Activated naive CD4-positive, alpha-beta T cell treated with anti-CD3 and anti-CD28 coated beads for 36 hours (primary cell): Measurements from ENCODE around the gene MEGF10. TPM values are rescaled to one million over a fixed set of nuclear protein-coding genes. Genes with fewer than 3 reads are reported as not detected.
"Not testable (repeated sequence)": the region's sequence is repeated elsewhere in the genome, so short reads cannot be mapped to it uniquely, and the experiment has no call there.

Experiments
- CTCF ChIA-PET: fragments of 350-600 bp; sonication (Branson Sonifier 250); formaldehyde crosslinking; loops from one replicate; lab custom pipeline; 2021; ENCODE audit warnings: antibody characterized with exemption; lab: Charles Lee
- DNase-seq: peaks from one replicate; pipeline ENCODE4 v3.0.0-alpha.2; 2020
- H3K27ac Mint-ChIP-seq: one replicate; pipeline ENCODE4 v1.8.0; 2021; ENCODE audit warnings: mild to moderate bottlenecking, mixed read lengths
- H3K27me3 Mint-ChIP-seq: one replicate; pipeline ENCODE4 v1.8.0; 2021; ENCODE audit warnings: low read depth, mixed read lengths
- H3K36me3 Mint-ChIP-seq: one replicate; pipeline ENCODE4 v1.8.0; 2021; ENCODE audit warnings: low read depth, mixed read lengths
- H3K4me1 Mint-ChIP-seq: one replicate; pipeline ENCODE4 v1.8.0; 2021; ENCODE audit warnings: low read depth, mixed read lengths
- H3K4me3 Mint-ChIP-seq: one replicate; pipeline ENCODE4 v1.8.0; 2021; ENCODE audit warnings: mild to moderate bottlenecking, moderate library complexity, mixed read lengths
- H3K9me3 Mint-ChIP-seq: one replicate; pipeline ENCODE4 v1.8.0; 2021; ENCODE audit warnings: mixed read lengths
- intact Hi-C: fragments of 100-400 bp; cut with micrococcal nuclease; formaldehyde crosslinking; loops from one replicate; pipeline ENCODE4 v1.15.1; 2023
- total RNA-seq, 2 experiments: library from RNA; stranded (reverse); gene quantifications; one replicate each; pipeline ENCODE4 v1.2.3, GENCODE V29; 2021

Gene MEGF10
- total RNA-seq, 2 experiments from 2014 or later: not detected

- no peak overlapping the region for H3K4me3 Mint-ChIP-seq
- peaks cover 47% of the 10 kb centered on the region for H3K27me3 Mint-ChIP-seq
- CTCF ChIA-PET: interaction anchor here (0.7 to 1.7 kb wide), 3 partner anchors 24 to 26 kb away, joined by 3 to 5 read pairs (median 4); no protein-coding TSS in a partner anchor
- peaks cover 3% of the 10 kb centered on the region for H3K9me3 Mint-ChIP-seq
- H3K27ac Mint-ChIP-seq: no peak overlapping the region
- no peak for DNase-seq
- intact Hi-C loops: no loop called here
- H3K4me1 Mint-ChIP-seq: peaks cover 13% of the 10 kb centered on the region
- H3K36me3 Mint-ChIP-seq: no peaks in the 10 kb centered on the region
Measured at GRCh38 chr5:127288676-127289075, 1.9 kb upstream of the MEGF10 start.

- H3K36me3 Mint-ChIP-seq: no peaks in the 10 kb centered on the region
- no peak overlapping the region for H3K27ac Mint-ChIP-seq
- peaks cover 3% of the 10 kb centered on the region for H3K9me3 Mint-ChIP-seq
- intact Hi-C loops: loop anchor here (1.0 to 5.0 kb wide), 4 partner anchors 23 to 911 kb away; no protein-coding TSS in a partner anchor
- peaks cover 46% of the 10 kb centered on the region for H3K27me3 Mint-ChIP-seq
- peaks cover 13% of the 10 kb centered on the region for H3K4me1 Mint-ChIP-seq
- DNase-seq: no peak
- CTCF ChIA-PET: interaction anchor here (2.4 kb wide), 1 partner anchor 202 kb away, joined by 8 read pairs; no protein-coding TSS in a partner anchor
- no peak overlapping the region for H3K4me3 Mint-ChIP-seq
Measured at GRCh38 chr5:127290946-127291693, 524 bp downstream of the MEGF10 start.

- Mint-ChIP-seq H3K4me1 (peaks cover 13% of the 10 kb centered on the region), H3K9me3 (peaks cover 3% of the 10 kb centered on the region), H3K4me3 (no peak overlapping the region), H3K27ac (no peak overlapping the region), H3K27me3 (peaks cover 47% of the 10 kb centered on the region), H3K36me3 (no peaks in the 10 kb centered on the region)
- DNase-seq: no peak
- CTCF ChIA-PET: interaction anchor here (0.8 to 2.4 kb wide), 3 partner anchors 21 to 411 kb away, joined by 3 to 8 read pairs (median 8); no protein-coding TSS in a partner anchor
- intact Hi-C loops: loop anchor here (5.0 kb wide), 2 partner anchors 150 to 910 kb away; no protein-coding TSS in a partner anchor
Measured at GRCh38 chr5:127292030-127292735, 1.6 kb downstream of the MEGF10 start.

GRCh38 chr5:127293373-127293772 lies 2.8 kb downstream of the MEGF10 start:
- DNase-seq: no peak
- no peak overlapping the region for H3K27ac Mint-ChIP-seq
- no peaks in the 10 kb centered on the region for H3K36me3 Mint-ChIP-seq
- H3K9me3 Mint-ChIP-seq: peaks cover 3% of the 10 kb centered on the region
- intact Hi-C loops: loop anchor here (5.0 kb wide), 2 partner anchors 149 to 909 kb away; no protein-coding TSS in a partner anchor
- peaks cover 54% of the 10 kb centered on the region for H3K27me3 Mint-ChIP-seq
- CTCF ChIA-PET: interaction anchor here (2.1 kb wide), 1 partner anchor 20 kb away, joined by 8 read pairs; no protein-coding TSS in a partner anchor
- peaks cover 13% of the 10 kb centered on the region for H3K4me1 Mint-ChIP-seq
- no peak overlapping the region for H3K4me3 Mint-ChIP-seq

- no peak for DNase-seq
- Mint-ChIP-seq H3K27me3 (peaks cover 49% of the 10 kb centered on the region), H3K4me1 (peaks cover 13% of the 10 kb centered on the region), H3K9me3 (no peaks in the 10 kb centered on the region), H3K4me3 (no peak overlapping the region), H3K36me3 (no peaks in the 10 kb centered on the region), H3K27ac (no peak overlapping the region)
- CTCF ChIA-PET: no interaction called here
- intact Hi-C loops: loop anchor here (5.0 kb wide), 2 partner anchors 147 to 907 kb away; no protein-coding TSS in a partner anchor
Measured at GRCh38 chr5:127294829-127295228, 4.2 kb downstream of the MEGF10 start.

- Mint-ChIP-seq H3K36me3 (no peaks in the 10 kb centered on the region), H3K27ac (no peak overlapping the region), H3K27me3 (peaks cover 42% of the 10 kb centered on the region), H3K9me3 (no peaks in the 10 kb centered on the region), H3K4me3 (no peak overlapping the region), H3K4me1 (peaks cover 10% of the 10 kb centered on the region)
- DNase-seq: no peak
- CTCF ChIA-PET: no interaction called here
- intact Hi-C loops: no loop called here
Measured at GRCh38 chr5:127295454-127295853, 4.9 kb downstream of the MEGF10 start.

GRCh38 chr5:127296321-127296720 lies 5.7 kb downstream of the MEGF10 start:
- Mint-ChIP-seq H3K27ac (no peak overlapping the region), H3K9me3 (no peaks in the 10 kb centered on the region), H3K4me3 (no peak overlapping the region), H3K4me1 (peaks cover under 1% of the 10 kb centered on the region), H3K27me3 (peaks cover 34% of the 10 kb centered on the region), H3K36me3 (no peaks in the 10 kb centered on the region)
- CTCF ChIA-PET: no interaction called here
- DNase-seq: no peak
- intact Hi-C loops: no loop called here

GRCh38 chr5:127296894-127297293 lies 6.3 kb downstream of the MEGF10 start:
- CTCF ChIA-PET, H3K9me3 Mint-ChIP-seq: not testable (repeated sequence)

GRCh38 chr5:127297348-127298035 lies 6.9 kb downstream of the MEGF10 start:
- DNase-seq: no peak
- Mint-ChIP-seq H3K4me1 (no peaks in the 10 kb centered on the region), H3K27ac (no peak overlapping the region), H3K4me3 (no peak overlapping the region), H3K9me3 (no peaks in the 10 kb centered on the region), H3K27me3 (peaks cover 26% of the 10 kb centered on the region), H3K36me3 (no peaks in the 10 kb centered on the region)
- intact Hi-C loops: no loop called here
- CTCF ChIA-PET: no interaction called here

More at GRCh38 chr5:127296894-127297293, 6.3 kb downstream of the MEGF10 start:
- H3K36me3 Mint-ChIP-seq, H3K4me3 Mint-ChIP-seq, DNase-seq, intact Hi-C loops, H3K4me1 Mint-ChIP-seq, H3K27ac Mint-ChIP-seq: not testable (repeated sequence)
- H3K27me3 Mint-ChIP-seq: peaks cover 28% of the 10 kb centered on the region

GRCh38 chr5:127298036-127298429 lies 7.4 kb downstream of the MEGF10 start:
- Mint-ChIP-seq H3K9me3 (no peaks in the 10 kb centered on the region), H3K27me3 (peaks cover 26% of the 10 kb centered on the region), H3K4me1 (no peaks in the 10 kb centered on the region), H3K27ac (no peak overlapping the region), H3K36me3 (no peaks in the 10 kb centered on the region), H3K4me3 (no peak overlapping the region)
- intact Hi-C loops: no loop called here
- DNase-seq: no peak
- CTCF ChIA-PET: no interaction called here

GRCh38 chr5:127298656-127299055 lies 8.1 kb downstream of the MEGF10 start:
- Mint-ChIP-seq H3K27me3 (peaks cover 21% of the 10 kb centered on the region), H3K27ac (no peak overlapping the region), H3K4me3 (no peak overlapping the region), H3K36me3 (no peaks in the 10 kb centered on the region), H3K9me3 (no peaks in the 10 kb centered on the region), H3K4me1 (no peaks in the 10 kb centered on the region)
- intact Hi-C loops: no loop called here
- CTCF ChIA-PET: no interaction called here
- DNase-seq: no peak

- no peaks in the 10 kb centered on the region for H3K36me3 Mint-ChIP-seq
- no peak overlapping the region for H3K27ac Mint-ChIP-seq
- CTCF ChIA-PET: interaction anchor here (0.8 kb wide), 1 partner anchor 10 kb away, joined by 3 read pairs; no protein-coding TSS in a partner anchor
- intact Hi-C loops: no loop called here
- peaks cover 15% of the 10 kb centered on the region for H3K27me3 Mint-ChIP-seq
- no peaks in the 10 kb centered on the region for H3K4me1 Mint-ChIP-seq
- H3K9me3 Mint-ChIP-seq: no peaks in the 10 kb centered on the region
- no peak overlapping the region for H3K4me3 Mint-ChIP-seq
- DNase-seq: no peak
Measured at GRCh38 chr5:127299678-127300077, 9.1 kb downstream of the MEGF10 start.
